ENCODE results near the gene ZSCAN20. TPM values are rescaled to one million over a fixed set of nuclear protein-coding genes. Genes with fewer than 3 reads are reported as not detected.
"Not testable (repeated sequence)": the region's sequence is repeated elsewhere in the genome, so short reads cannot be mapped to it uniquely, and the experiment has no call there.

The ZSCAN20 gene
- total RNA-seq, 1 donor from 2014 or later = 8.1 TPM

- DNase-seq (ENCODE audit: extremely low read depth, low read depth, low spot score) = no peak
These were observed 1.5 kb downstream of the ZSCAN20 start for GRCh38 chr1:33473900-33474299.

- no peak for DNase-seq (ENCODE audit: extremely low read depth, low read depth, low spot score)
These were observed 5.0 kb downstream of the ZSCAN20 start for GRCh38 chr1:33477451-33477850.

GRCh38 chr1:33482412-33482811 lies 10.0 kb downstream of the ZSCAN20 start:
- DNase-seq (ENCODE audit: extremely low read depth, low read depth, low spot score) = no peak

- no peak for DNase-seq (ENCODE audit: extremely low read depth, low read depth, low spot score)
These were observed 16.2 kb downstream of the ZSCAN20 start for GRCh38 chr1:33488624-33489023.

GRCh38 chr1:33494929-33495328 lies 22.5 kb downstream of the ZSCAN20 start:
- no peak for DNase-seq (ENCODE audit: extremely low read depth, low read depth, low spot score)

- DNase-seq (ENCODE audit: extremely low read depth, low read depth, low spot score) = no peak
These were observed 25.0 kb downstream of the ZSCAN20 start for GRCh38 chr1:33497410-33497809.

GRCh38 chr1:33500547-33500946 lies 28.1 kb downstream of the ZSCAN20 start:
- DNase-seq (ENCODE audit: extremely low read depth, low read depth, low spot score) = no peak

GRCh38 chr1:33501309-33501708 lies 28.9 kb downstream of the ZSCAN20 start:
- no peak for DNase-seq (ENCODE audit: extremely low read depth, low read depth, low spot score)

- no peak for DNase-seq (ENCODE audit: extremely low read depth, low read depth, low spot score)
These were observed 29.3 kb downstream of the ZSCAN20 start for GRCh38 chr1:33501774-33502173.

- no peak for DNase-seq (ENCODE audit: extremely low read depth, low read depth, low spot score)
These were observed 30.3 kb downstream of the ZSCAN20 start for GRCh38 chr1:33502726-33503125.

GRCh38 chr1:33503506-33503905 lies 31.1 kb downstream of the ZSCAN20 start:
- DNase-seq (ENCODE audit: extremely low read depth, low read depth, low spot score) = no peak

GRCh38 chr1:33507661-33508060 lies 35.2 kb downstream of the ZSCAN20 start:
- DNase-seq (ENCODE audit: extremely low read depth, low read depth, low spot score) = no peak

GRCh38 chr1:33508151-33508550 lies 35.7 kb downstream of the ZSCAN20 start:
- DNase-seq (ENCODE audit: extremely low read depth, low read depth, low spot score) = no peak

- not testable (repeated sequence) for DNase-seq (ENCODE audit: extremely low read depth, low read depth, low spot score)
These were observed 36.8 kb downstream of the ZSCAN20 start for GRCh38 chr1:33509276-33509675.

GRCh38 chr1:33512226-33513011 lies 40.0 kb downstream of the ZSCAN20 start:
- DNase-seq (ENCODE audit: extremely low read depth, low read depth, low spot score) = no peak

GRCh38 chr1:33515112-33515511 lies 42.7 kb downstream of the ZSCAN20 start:
- DNase-seq (ENCODE audit: extremely low read depth, low read depth, low spot score) = no peak

- no peak for DNase-seq (ENCODE audit: extremely low read depth, low read depth, low spot score)
These were observed 43.2 kb downstream of the ZSCAN20 start for GRCh38 chr1:33515607-33516006.

GRCh38 chr1:33516428-33516827 lies 44.0 kb downstream of the ZSCAN20 start:
- DNase-seq (ENCODE audit: extremely low read depth, low read depth, low spot score) = no peak

- DNase-seq (ENCODE audit: extremely low read depth, low read depth, low spot score) = no peak
These were observed 44.6 kb downstream of the ZSCAN20 start for GRCh38 chr1:33516891-33517567.

GRCh38 chr1:33517596-33518250 lies 45.3 kb downstream of the ZSCAN20 start:
- DNase-seq (ENCODE audit: extremely low read depth, low read depth, low spot score) = no peak

- DNase-seq (ENCODE audit: extremely low read depth, low read depth, low spot score) = no peak
These were observed 46.9 kb downstream of the ZSCAN20 start for GRCh38 chr1:33519240-33519884.

Data from glomerular endothelial cell (primary cell).